GM12878 (cell line): ENCODE data around the gene HPCA. TPM values are rescaled to one million over a fixed set of nuclear protein-coding genes. Genes with fewer than 3 reads are reported as not detected.

Experiments used
- CBX3 ChIP-seq: fragments of 200-600 bp; sonication (generic); IDR thresholded peaks from 2 replicates; pipeline ENCODE4 v1.6.1; 2016; ENCODE audit warnings: low read depth, borderline replicate concordance
- ETV6 ChIP-seq, 2 experiments: fragments of 450-650 bp in 1 of 2; IDR thresholded peaks in 1 of 2; conservative IDR thresholded peaks in 1 of 2; 2 replicates each; pipeline ENCODE4 v1.6.1; 2014; ENCODE audit warnings: antibody characterized with exemption in 1 of 2, borderline replicate concordance in 1 of 2, low read depth in 1 of 2, mild to moderate bottlenecking in 1 of 2, moderate library complexity in 1 of 2
- FOXM1 ChIP-seq: IDR thresholded peaks from 2 replicates; pipeline ENCODE4 v1.6.1; 2012; ENCODE audit warnings: low read depth, mild to moderate bottlenecking, inconsistent platforms, low read length, moderate library complexity
- IKZF1 ChIP-seq: fragments of 450-650 bp; conservative IDR thresholded peaks from 2 replicates; pipeline ENCODE4 v1.6.1; 2017; ENCODE audit warnings: antibody characterized with exemption, mild to moderate bottlenecking
- JUNB ChIP-seq: IDR thresholded peaks from 2 replicates; pipeline ENCODE4 v1.6.1; 2016; ENCODE audit warnings: antibody characterized with exemption, mild to moderate bottlenecking
- RCOR1 ChIP-seq: conservative IDR thresholded peaks from 2 replicates; pipeline ENCODE4 v1.6.1; 2012; ENCODE audit warnings: low read depth, low read length, improper control_type of control experiment
- STAT1 ChIP-seq: fragments of 450-650 bp; conservative IDR thresholded peaks from 2 replicates; pipeline ENCODE4 v1.6.1; 2014; ENCODE audit warnings: antibody characterized with exemption, mild to moderate bottlenecking
- ZNF384 ChIP-seq: IDR thresholded peaks from 2 replicates; pipeline ENCODE4 v1.6.1; 2012; ENCODE audit warnings: low read depth, mild to moderate bottlenecking, low read length, improper control_type of control experiment, borderline replicate concordance
- polyA plus RNA-seq, 11 experiments: library from polyadenylated mRNA; depleted of rRNA in 4 of 11; unstranded in 6 of 11; stranded (reverse) in 5 of 11; fragments of >200 nt; fragmentation: Nextera tagmentation in 4 of 11; fragmentation: Illumina TruSeq in 1 of 11; extraction: Ambion mirVana in 4 of 11; extraction: Trizol in 1 of 11; gene quantifications; 1 replicate in 1 of 11; 2 replicates in 10 of 11; pipeline versions ENCODE4 v1.2.1 to v1.2.3, GENCODE V29; 2011 to 2016; ENCODE audit warnings: inconsistent platforms in 2 of 11, missing spikeins in 2 of 11, low read depth in 1 of 11
- total RNA-seq, 4 experiments: library from RNA; depleted of rRNA in 3 of 4; stranded (reverse); fragments of >200 nt in 3 of 4; fragmentation: Illumina TruSeq in 1 of 4; extraction: Trizol in 1 of 4; gene quantifications; 2 replicates each; pipeline versions ENCODE4 v1.2.1 to v1.2.3, GENCODE V29; 2013 to 2021
- TF ChIP-seq, protein P1 (sequence below): IDR thresholded peaks from 2 replicates; pipeline ENCODE4 v1.6.1; 2012; ENCODE audit warnings: mild to moderate bottlenecking, low read depth, low read length
- TF ChIP-seq, protein P2 (sequence below): IDR thresholded peaks from 2 replicates; pipeline ENCODE4 v1.6.1; 2012; ENCODE audit warnings: improper control_type of control experiment, low read depth, low read length; ENCODE audit not compliant: insufficient replicate concordance

HPCA gene
- total and polyA plus RNA-seq, 10 of the 15 experiments (the other 5 are each of a cell fraction or from before 2014, with no cell fraction given) = 0.11 TPM; not detected in 9

DNA sequence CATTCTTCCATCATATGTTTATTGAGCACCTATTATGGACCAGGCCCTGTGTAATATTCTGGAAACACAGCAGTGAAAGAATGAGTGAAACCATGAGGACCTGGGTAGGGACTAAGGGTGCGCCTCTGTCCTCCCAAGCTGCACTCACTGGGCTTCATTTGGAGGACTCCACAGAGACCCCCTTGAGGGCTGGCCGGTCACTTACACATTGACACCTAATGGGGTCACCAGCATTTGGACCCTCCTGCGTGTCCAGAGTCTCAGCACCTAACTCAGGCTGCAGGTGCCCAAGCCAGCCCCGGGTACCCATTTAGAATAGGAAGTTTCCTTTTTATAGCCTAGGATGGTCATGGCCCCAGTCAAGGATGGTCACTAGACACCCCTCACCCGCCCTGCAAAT, 12.8 kb upstream of the HPCA start (continued):
- TF ChIP-seq, protein P1, sequence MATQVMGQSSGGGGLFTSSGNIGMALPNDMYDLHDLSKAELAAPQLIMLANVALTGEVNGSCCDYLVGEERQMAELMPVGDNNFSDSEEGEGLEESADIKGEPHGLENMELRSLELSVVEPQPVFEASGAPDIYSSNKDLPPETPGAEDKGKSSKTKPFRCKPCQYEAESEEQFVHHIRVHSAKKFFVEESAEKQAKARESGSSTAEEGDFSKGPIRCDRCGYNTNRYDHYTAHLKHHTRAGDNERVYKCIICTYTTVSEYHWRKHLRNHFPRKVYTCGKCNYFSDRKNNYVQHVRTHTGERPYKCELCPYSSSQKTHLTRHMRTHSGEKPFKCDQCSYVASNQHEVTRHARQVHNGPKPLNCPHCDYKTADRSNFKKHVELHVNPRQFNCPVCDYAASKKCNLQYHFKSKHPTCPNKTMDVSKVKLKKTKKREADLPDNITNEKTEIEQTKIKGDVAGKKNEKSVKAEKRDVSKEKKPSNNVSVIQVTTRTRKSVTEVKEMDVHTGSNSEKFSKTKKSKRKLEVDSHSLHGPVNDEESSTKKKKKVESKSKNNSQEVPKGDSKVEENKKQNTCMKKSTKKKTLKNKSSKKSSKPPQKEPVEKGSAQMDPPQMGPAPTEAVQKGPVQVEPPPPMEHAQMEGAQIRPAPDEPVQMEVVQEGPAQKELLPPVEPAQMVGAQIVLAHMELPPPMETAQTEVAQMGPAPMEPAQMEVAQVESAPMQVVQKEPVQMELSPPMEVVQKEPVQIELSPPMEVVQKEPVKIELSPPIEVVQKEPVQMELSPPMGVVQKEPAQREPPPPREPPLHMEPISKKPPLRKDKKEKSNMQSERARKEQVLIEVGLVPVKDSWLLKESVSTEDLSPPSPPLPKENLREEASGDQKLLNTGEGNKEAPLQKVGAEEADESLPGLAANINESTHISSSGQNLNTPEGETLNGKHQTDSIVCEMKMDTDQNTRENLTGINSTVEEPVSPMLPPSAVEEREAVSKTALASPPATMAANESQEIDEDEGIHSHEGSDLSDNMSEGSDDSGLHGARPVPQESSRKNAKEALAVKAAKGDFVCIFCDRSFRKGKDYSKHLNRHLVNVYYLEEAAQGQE = no peak
- TF ChIP-seq STAT1 (no peak), JUNB (no peak), CBX3 (no peak), IKZF1 (no peak), ZNF384 (no peak), FOXM1 (no peak), ETV6 (conservative IDR thresholded peaks at IDR 0.05 in 1 of 2, IDR thresholded peaks at IDR 0.05 in 1 of 2; ENCODE audit: borderline replicate concordance in 1 of 2, low read depth in 1 of 2) (no peak), RCOR1 (no peak)
- TF ChIP-seq, protein P2, sequence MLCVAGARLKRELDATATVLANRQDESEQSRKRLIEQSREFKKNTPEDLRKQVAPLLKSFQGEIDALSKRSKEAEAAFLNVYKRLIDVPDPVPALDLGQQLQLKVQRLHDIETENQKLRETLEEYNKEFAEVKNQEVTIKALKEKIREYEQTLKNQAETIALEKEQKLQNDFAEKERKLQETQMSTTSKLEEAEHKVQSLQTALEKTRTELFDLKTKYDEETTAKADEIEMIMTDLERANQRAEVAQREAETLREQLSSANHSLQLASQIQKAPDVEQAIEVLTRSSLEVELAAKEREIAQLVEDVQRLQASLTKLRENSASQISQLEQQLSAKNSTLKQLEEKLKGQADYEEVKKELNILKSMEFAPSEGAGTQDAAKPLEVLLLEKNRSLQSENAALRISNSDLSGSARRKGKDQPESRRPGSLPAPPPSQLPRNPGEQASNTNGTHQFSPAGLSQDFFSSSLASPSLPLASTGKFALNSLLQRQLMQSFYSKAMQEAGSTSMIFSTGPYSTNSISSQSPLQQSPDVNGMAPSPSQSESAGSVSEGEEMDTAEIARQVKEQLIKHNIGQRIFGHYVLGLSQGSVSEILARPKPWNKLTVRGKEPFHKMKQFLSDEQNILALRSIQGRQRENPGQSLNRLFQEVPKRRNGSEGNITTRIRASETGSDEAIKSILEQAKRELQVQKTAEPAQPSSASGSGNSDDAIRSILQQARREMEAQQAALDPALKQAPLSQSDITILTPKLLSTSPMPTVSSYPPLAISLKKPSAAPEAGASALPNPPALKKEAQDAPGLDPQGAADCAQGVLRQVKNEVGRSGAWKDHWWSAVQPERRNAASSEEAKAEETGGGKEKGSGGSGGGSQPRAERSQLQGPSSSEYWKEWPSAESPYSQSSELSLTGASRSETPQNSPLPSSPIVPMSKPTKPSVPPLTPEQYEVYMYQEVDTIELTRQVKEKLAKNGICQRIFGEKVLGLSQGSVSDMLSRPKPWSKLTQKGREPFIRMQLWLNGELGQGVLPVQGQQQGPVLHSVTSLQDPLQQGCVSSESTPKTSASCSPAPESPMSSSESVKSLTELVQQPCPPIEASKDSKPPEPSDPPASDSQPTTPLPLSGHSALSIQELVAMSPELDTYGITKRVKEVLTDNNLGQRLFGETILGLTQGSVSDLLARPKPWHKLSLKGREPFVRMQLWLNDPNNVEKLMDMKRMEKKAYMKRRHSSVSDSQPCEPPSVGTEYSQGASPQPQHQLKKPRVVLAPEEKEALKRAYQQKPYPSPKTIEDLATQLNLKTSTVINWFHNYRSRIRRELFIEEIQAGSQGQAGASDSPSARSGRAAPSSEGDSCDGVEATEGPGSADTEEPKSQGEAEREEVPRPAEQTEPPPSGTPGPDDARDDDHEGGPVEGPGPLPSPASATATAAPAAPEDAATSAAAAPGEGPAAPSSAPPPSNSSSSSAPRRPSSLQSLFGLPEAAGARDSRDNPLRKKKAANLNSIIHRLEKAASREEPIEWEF = no peak
